GM21619 (cell line): ENCODE measurements around the gene AP4B1.
"Not testable (repeated sequence)": the region's sequence is repeated elsewhere in the genome, so short reads cannot be mapped to it uniquely, and the experiment has no call there.

ENCODE experiments used
- ATAC-seq: cut with Tn5 transposase; IDR thresholded peaks from one replicate; pipeline ENCODE4 v1.9.1; 2021; ENCODE audit not compliant: unreplicated experiment

Gene AP4B1

GRCh38 chr1:113858982-113859381, 45.6 kb downstream of the AP4B1 start:
- ATAC-seq: no peak

- ATAC-seq: no peak
These were observed 46.2 kb downstream of the AP4B1 start for GRCh38 chr1:113858418-113858817.

- no peak for ATAC-seq
These were observed 46.8 kb downstream of the AP4B1 start for GRCh38 chr1:113857776-113858175.

- no peak for ATAC-seq
These were observed 48.2 kb downstream of the AP4B1 start for GRCh38 chr1:113856401-113856790.

- ATAC-seq: no peak
These were observed 48.8 kb downstream of the AP4B1 start for GRCh38 chr1:113855630-113856400.

- no peak for ATAC-seq
These were observed 50.4 kb downstream of the AP4B1 start for GRCh38 chr1:113854234-113854633.

- ATAC-seq: not testable (repeated sequence)
These were observed 51.9 kb downstream of the AP4B1 start for GRCh38 chr1:113852694-113853093.

GRCh38 chr1:113850127-113850796, 54.3 kb downstream of the AP4B1 start:
- ATAC-seq: no peak

- no peak for ATAC-seq
These were observed 55.5 kb downstream of the AP4B1 start for GRCh38 chr1:113849072-113849471.

GRCh38 chr1:113846391-113847035, 58.1 kb downstream of the AP4B1 start:
- no peak for ATAC-seq
